ENCODE measurements around the gene TBC1D22A.

DNA sequence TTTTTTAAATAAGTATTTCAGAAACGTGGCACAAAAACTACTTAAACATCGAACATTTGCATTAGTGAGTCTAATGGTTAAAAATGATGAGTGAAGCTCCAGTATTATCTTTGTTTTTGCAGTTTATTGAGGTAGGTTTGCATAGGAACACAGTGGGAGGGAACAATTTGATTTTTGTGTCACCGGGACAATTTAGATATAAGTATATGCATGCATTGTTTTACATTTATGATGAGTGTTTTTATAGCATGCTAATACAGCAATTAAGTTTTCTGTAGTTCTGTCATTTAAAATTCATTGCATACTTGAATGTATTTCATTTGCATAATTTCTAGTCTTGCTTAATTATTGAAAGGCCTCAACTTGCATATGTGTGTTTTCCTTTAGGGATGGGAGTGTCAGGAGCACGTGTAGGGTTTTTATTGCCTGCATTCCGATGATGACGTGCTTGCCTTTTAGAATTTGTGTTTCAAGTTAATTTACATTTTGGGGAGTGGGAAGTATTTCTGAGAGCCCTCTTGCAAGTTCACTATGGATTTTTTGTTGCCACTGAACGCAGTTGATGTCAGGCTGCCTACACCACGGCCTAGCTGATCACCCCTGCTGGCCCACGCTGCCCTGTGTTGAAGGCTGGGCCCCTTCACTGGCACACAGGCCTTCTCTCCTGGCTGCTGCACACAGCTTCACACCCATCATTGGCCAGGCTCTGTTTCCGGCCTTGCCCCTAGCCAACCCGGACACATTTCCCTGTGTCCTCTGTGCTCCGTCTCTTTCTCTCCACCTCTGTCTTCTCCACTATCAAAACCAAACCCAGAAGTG lies 120.9 kb downstream of the TBC1D22A start:
- TF ChIP-seq EZH2phosphoT487 (IDR thresholded peaks at IDR 0.05; ENCODE audit: borderline replicate concordance, low read depth), result no peak
- TF ChIP-seq, protein P1, sequence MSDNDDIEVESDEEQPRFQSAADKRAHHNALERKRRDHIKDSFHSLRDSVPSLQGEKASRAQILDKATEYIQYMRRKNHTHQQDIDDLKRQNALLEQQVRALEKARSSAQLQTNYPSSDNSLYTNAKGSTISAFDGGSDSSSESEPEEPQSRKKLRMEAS (IDR thresholded peaks at IDR 0.05; ENCODE audit: low read depth), result no peak
- TF ChIP-seq, protein P2, sequence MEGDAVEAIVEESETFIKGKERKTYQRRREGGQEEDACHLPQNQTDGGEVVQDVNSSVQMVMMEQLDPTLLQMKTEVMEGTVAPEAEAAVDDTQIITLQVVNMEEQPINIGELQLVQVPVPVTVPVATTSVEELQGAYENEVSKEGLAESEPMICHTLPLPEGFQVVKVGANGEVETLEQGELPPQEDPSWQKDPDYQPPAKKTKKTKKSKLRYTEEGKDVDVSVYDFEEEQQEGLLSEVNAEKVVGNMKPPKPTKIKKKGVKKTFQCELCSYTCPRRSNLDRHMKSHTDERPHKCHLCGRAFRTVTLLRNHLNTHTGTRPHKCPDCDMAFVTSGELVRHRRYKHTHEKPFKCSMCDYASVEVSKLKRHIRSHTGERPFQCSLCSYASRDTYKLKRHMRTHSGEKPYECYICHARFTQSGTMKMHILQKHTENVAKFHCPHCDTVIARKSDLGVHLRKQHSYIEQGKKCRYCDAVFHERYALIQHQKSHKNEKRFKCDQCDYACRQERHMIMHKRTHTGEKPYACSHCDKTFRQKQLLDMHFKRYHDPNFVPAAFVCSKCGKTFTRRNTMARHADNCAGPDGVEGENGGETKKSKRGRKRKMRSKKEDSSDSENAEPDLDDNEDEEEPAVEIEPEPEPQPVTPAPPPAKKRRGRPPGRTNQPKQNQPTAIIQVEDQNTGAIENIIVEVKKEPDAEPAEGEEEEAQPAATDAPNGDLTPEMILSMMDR (IDR thresholded peaks at IDR 0.05), result no peak
